Natural killer cell (primary cell): ENCODE measurements around the gene CEP43. TPM values are rescaled to one million over a fixed set of nuclear protein-coding genes. Genes with fewer than 3 reads are reported as not detected.

Experiments used
- ATAC-seq, 3 donors: fragments of 150-1000 bp in 2 of 3; fragments of 200-7000 bp in 1 of 3; cut with Tn5 transposase; 1 replicate in 1 of 3; 2 replicates in 2 of 3; pipeline ENCODE4 v1.10.0; 2021; ENCODE audit warnings: mild to moderate bottlenecking in 2 of 3, moderate library complexity in 2 of 3
- DNase-seq, 2 donors: peaks; one replicate each; pipeline versions ENCODE4 v3.0.0 to v3.0.0-alpha.2; 2013 to 2021; ENCODE audit warnings: mixed read lengths in 1 of 2
- H3K27ac ChIP-seq: one replicate; pipeline ENCODE4 v1.5.1; 2013; ENCODE audit warnings: mild to moderate bottlenecking, low read length
- H3K27me3 ChIP-seq: one replicate; pipeline ENCODE4 v1.6.1; 2013; ENCODE audit warnings: low read length; ENCODE audit not compliant: control insufficient read depth, insufficient read depth
- H3K36me3 ChIP-seq: one replicate; pipeline ENCODE4 v1.6.1; 2013; ENCODE audit warnings: low read length; ENCODE audit not compliant: control insufficient read depth, insufficient read depth
- H3K4me1 ChIP-seq: one replicate; pipeline ENCODE4 v1.6.1; 2013; ENCODE audit warnings: low read length; ENCODE audit not compliant: control insufficient read depth, insufficient read depth
- H3K4me3 ChIP-seq: one replicate; pipeline ENCODE4 v1.5.1; 2013; ENCODE audit warnings: low read length
- H3K9me3 ChIP-seq: one replicate; pipeline ENCODE4 v1.6.1; 2013; ENCODE audit warnings: low read length; ENCODE audit not compliant: control insufficient read depth, insufficient read depth
- H3K27ac Mint-ChIP-seq, 2 donors: one replicate each; pipeline ENCODE4 v1.8.0; 2022; ENCODE audit warnings: mild to moderate bottlenecking in 2 of 2, mixed read lengths in 2 of 2, moderate library complexity in 1 of 2
- H3K27me3 Mint-ChIP-seq, 2 donors: one replicate each; pipeline ENCODE4 v1.8.0; 2022; ENCODE audit warnings: low read depth in 2 of 2, mixed read lengths in 2 of 2
- H3K36me3 Mint-ChIP-seq: one replicate; pipeline ENCODE4 v1.8.0; 2022; ENCODE audit warnings: mixed read lengths
- H3K4me1 Mint-ChIP-seq, 2 donors: one replicate each; pipeline ENCODE4 v1.8.0; 2022; ENCODE audit warnings: mixed read lengths in 2 of 2
- H3K4me3 Mint-ChIP-seq: one replicate; pipeline ENCODE4 v1.8.0; 2022; ENCODE audit warnings: mild to moderate bottlenecking, moderate library complexity, mixed read lengths
- H3K9me3 Mint-ChIP-seq, 2 donors: one replicate each; pipeline ENCODE4 v1.8.0; 2022; ENCODE audit warnings: mixed read lengths in 2 of 2
- CTCF ChIP-seq: fragments of 200-600 bp; IDR thresholded peaks from one replicate; pipeline ENCODE4 v1.8.0; 2022; ENCODE audit warnings: antibody characterized with exemption
- WGBS: methylation state at CpG from one replicate; pipeline ENCODE4 v1.1.7; 2013; ENCODE audit warnings: missing lambda C conversion rate; ENCODE audit not compliant: insufficient coverage; 5-methylcytosine and 5-hydroxymethylcytosine counted together
- intact Hi-C: fragments of 100-400 bp; cut with micrococcal nuclease; formaldehyde crosslinking; loops from one replicate; pipeline ENCODE4 v1.14.2; 2022
- total RNA-seq, 4 donors: library from RNA; stranded (reverse); fragments of 120-200 nt in 1 of 4; gene quantifications; one replicate each; pipeline versions ENCODE4 v1.2.3 to v1.2.4, GENCODE V29; 2013 to 2022

CEP43 gene
- total RNA-seq, 3 donors from 2014 or later (not counting 1 experiment from before 2014, with no cell fraction given) = 13.5 to 17.0 (median 15.4) TPM

- ATAC-seq (no peak), DNase-seq (peak in 1 of 2 donors; percentile 29)
- no peaks in the 10 kb centered on the region for H3K4me1 ChIP-seq
- no peak for TF ChIP-seq CTCF
- no peak overlapping the region for H3K27ac ChIP-seq
- H3K27me3 ChIP-seq = no peaks in the 10 kb centered on the region
- no peaks in the 10 kb centered on the region for H3K9me3 ChIP-seq
- no peak overlapping the region for H3K4me3 ChIP-seq
- Mint-ChIP-seq H3K9me3 (no peaks in the 10 kb centered on the region), H3K36me3 (no peaks in the 10 kb centered on the region), H3K27ac (peak overlapping the region in 1 of 2 donors; percentile 56), H3K4me1 (peaks cover 9 to 32% of the 10 kb centered on the region in 2 donors), H3K4me3 (no peak overlapping the region), H3K27me3 (no peaks in the 10 kb centered on the region)
- intact Hi-C loops = no loop called here
- no peaks in the 10 kb centered on the region for H3K36me3 ChIP-seq
- 79% methylated on average over 3 of the region's 3 CpGs for WGBS
These were observed 11.3 kb upstream of the CEP43 start for GRCh38 chr6:166987930-166988329.

GRCh38 chr6:166988674-166989201 is 10.5 kb upstream of the CEP43 start:
- no peak for TF ChIP-seq CTCF
- Histone ChIP-seq H3K4me1 (no peaks in the 10 kb centered on the region), H3K9me3 (no peaks in the 10 kb centered on the region), H3K27ac (no peak overlapping the region), H3K36me3 (no peaks in the 10 kb centered on the region), H3K4me3 (no peak overlapping the region), H3K27me3 (no peaks in the 10 kb centered on the region)
- 100% methylated on average over 2 of the region's 3 CpGs for WGBS
- intact Hi-C loops = loop anchor here (1.0 kb wide), 1 partner anchor 213 kb away; no protein-coding TSS in a partner anchor
- peaks cover 9 to 32% of the 10 kb centered on the region in 2 donors for H3K4me1 Mint-ChIP-seq
- H3K27ac Mint-ChIP-seq = no peak overlapping the region
- no peaks in the 10 kb centered on the region for H3K36me3 Mint-ChIP-seq
- H3K9me3 Mint-ChIP-seq = no peaks in the 10 kb centered on the region
- H3K4me3 Mint-ChIP-seq = no peak overlapping the region
- no peak for DNase-seq
- no peaks in the 10 kb centered on the region for H3K27me3 Mint-ChIP-seq
- no peak for ATAC-seq

DNA sequence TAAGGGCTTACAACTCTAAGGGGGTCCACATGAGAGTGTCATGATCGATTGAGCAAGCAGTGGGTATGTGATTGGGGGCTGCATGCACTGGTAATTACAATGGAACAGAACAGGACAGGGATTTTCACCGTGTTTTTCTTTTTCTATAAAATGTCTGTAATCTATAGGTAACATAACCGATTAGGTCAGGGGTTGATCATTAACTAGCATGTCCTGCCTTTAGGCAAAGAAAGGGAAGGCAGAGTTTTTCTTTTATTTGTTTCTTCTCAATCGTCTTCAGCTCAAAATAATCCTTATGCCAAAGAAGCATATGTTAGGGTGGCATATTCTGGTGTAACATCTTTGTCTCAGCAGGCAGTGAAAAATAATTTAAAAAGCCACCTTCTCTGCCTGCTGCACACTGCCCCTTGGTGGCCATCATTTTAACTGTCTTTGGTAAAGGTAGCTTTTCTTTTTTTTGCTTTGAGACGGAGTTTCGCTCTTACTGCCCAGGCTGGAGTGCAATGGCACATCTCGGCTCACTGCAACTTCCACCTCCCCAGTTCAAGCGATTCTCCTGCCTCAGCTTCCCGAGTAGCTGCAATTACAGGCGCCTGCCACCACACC is 9.7 kb upstream of the CEP43 start:
- H3K4me1 Mint-ChIP-seq = peaks cover 9 to 32% of the 10 kb centered on the region in 2 donors
- DNase-seq (peak in 1 of 2 donors; percentile 78), ATAC-seq (peak; percentile 76 to 81 (median 79))
- Histone ChIP-seq H3K27me3 (no peaks in the 10 kb centered on the region), H3K27ac (no peak overlapping the region), H3K4me1 (no peaks in the 10 kb centered on the region), H3K4me3 (no peak overlapping the region), H3K9me3 (no peaks in the 10 kb centered on the region), H3K36me3 (no peaks in the 10 kb centered on the region)
- intact Hi-C loops = loop anchor here (1.0 kb wide), 1 partner anchor 214 kb away; no protein-coding TSS in a partner anchor
- no peaks in the 10 kb centered on the region for H3K27me3 Mint-ChIP-seq
- peak; percentile 63 for TF ChIP-seq CTCF
- H3K36me3 Mint-ChIP-seq = no peaks in the 10 kb centered on the region
- no peaks in the 10 kb centered on the region for H3K9me3 Mint-ChIP-seq
- 67% methylated on average over 10 of the region's 10 CpGs for WGBS
- no peak overlapping the region for H3K27ac Mint-ChIP-seq
- no peak overlapping the region for H3K4me3 Mint-ChIP-seq
